Heart right ventricle (tissue), 16 donors: ENCODE data around the gene TRIM63. TPM values are rescaled to one million over a fixed set of nuclear protein-coding genes. Genes with fewer than 3 reads are reported as not detected.

ENCODE experiments used
- ATAC-seq, 8 donors: fragments of 200-7000 bp; cut with Tn5 transposase; one replicate each; pipeline ENCODE4 v1.9.1; 2020; ENCODE audit warnings: mild to moderate bottlenecking in 8 of 8, moderate library complexity in 8 of 8, moderate number of reproducible peaks in 1 of 8
- DNase-seq, 2 donors: peaks; one replicate each; pipeline ENCODE4 v3.0.0-alpha.2; 2020
- H3K27ac ChIP-seq, 10 donors: fragments of 200-600 bp; sonication (generic) in 2 of 10; one replicate each; pipeline versions ENCODE4 v1.5.0 to v1.8.0; 2020 to 2022; ENCODE audit warnings: mild to moderate bottlenecking in 3 of 10
- H3K27me3 ChIP-seq, 7 donors: fragments of 200-600 bp; one replicate each; pipeline ENCODE4 v1.8.0; 2021 to 2022; ENCODE audit warnings: mild to moderate bottlenecking in 2 of 7
- H3K36me3 ChIP-seq, 9 donors: fragments of 200-600 bp; sonication (generic) in 1 of 9; one replicate each; pipeline versions ENCODE4 v1.5.0 to v1.8.0; 2020 to 2022; ENCODE audit warnings: mild to moderate bottlenecking in 2 of 9
- H3K4me1 ChIP-seq, 9 donors: fragments of 200-600 bp; sonication (generic) in 1 of 9; one replicate each; pipeline versions ENCODE4 v1.5.0 to v1.8.0; 2020 to 2022; ENCODE audit warnings: mild to moderate bottlenecking in 4 of 9
- H3K4me3 ChIP-seq, 10 donors: fragments of 200-600 bp; sonication (generic) in 2 of 10; one replicate each; pipeline versions ENCODE4 v1.5.0 to v1.8.0; 2020 to 2022; ENCODE audit warnings: mild to moderate bottlenecking in 7 of 10, moderate library complexity in 2 of 10
- H3K9me3 ChIP-seq, 11 donors: fragments of 200-600 bp in 10 of 11; sonication (generic) in 2 of 11; one replicate each; pipeline versions ENCODE4 v1.5.0 to v1.8.0; 2013 to 2022; ENCODE audit warnings: mild to moderate bottlenecking in 2 of 11, control low read depth in 1 of 11, moderate library complexity in 1 of 11
- WGBS, 2 donors: extraction: QIAGEN DNeasy Blood & Tissue Kit; methylation state at CpG; one replicate each; pipeline ENCODE4 v1.1.7; 2013; ENCODE audit warnings: inconsistent platforms in 1 of 2; 5-methylcytosine and 5-hydroxymethylcytosine counted together
- intact Hi-C, 10 donors: fragments of 100-400 bp; cut with DNase I; formaldehyde crosslinking; loops; one replicate each; pipeline versions ENCODE4 v1.11.1 to v1.14.2; 2022
- polyA plus RNA-seq, 2 donors: library from polyadenylated mRNA; stranded (reverse); fragments of 200-250 nt; gene quantifications; one replicate each; pipeline ENCODE4 v1.2.3, GENCODE V29; 2013
- total RNA-seq, 10 donors: library from RNA; stranded (reverse); fragmentation: NEBNext Ultra II Directional in 3 of 10; extraction: Animal tissue kit (Norgen Biotek cat#: 25700) in 3 of 10; gene quantifications; one replicate each; pipeline versions ENCODE4 v1.2.1 to v1.2.4, GENCODE V29; 2021 to 2023
- TF ChIP-seq, protein P1 (sequence below), 9 donors: fragments of 200-600 bp; sonication (generic) in 2 of 9; IDR thresholded peaks; one replicate each; pipeline versions ENCODE4 v1.5.0 to v1.8.0; 2021 to 2022; ENCODE audit warnings: antibody characterized with exemption in 9 of 9, mild to moderate bottlenecking in 5 of 9, moderate library complexity in 1 of 9
- donor health status: Arrhythmogenic right ventricular cardiomyopathy.
- donor health status: ischemic (EF 13 %, LVEDD 7.1; RV severe dilation, severe dysfunction).
- donor health status: healthy with polysubstance abuse.
- donor health status: DM: no; HTN: yes; CAD: no.
- donor health status: DM: no; HTN: no; CAD: no.
- donor health status: ischemic (EF 25% LVEDD 6.9; RV normal size, moderate dysfunction).
- donor health status: ischemic (EF 25% LVEDD 5.7; RV mildly dilated, moderate dysfunction).
- donor health status: healthy.
- donor health status: DM: yes; HTN: yes; CAD: no.
- donor health status: Ischemic cardiomyopathy.
- donor health status: ischemic (EF 35%, LVEDD 5.7; RV mildly dilated, moderate dysfunction).
- donor health status: nonischemic (EF 11% LVEDD 7.7; RV severe dilation, severe dysfunction).
- donor health status: DM: yes; HTN: yes; CAD: no.
- donor health status: PGD.
- donor health status: ischemic (EF 29% LVEDD 5.4; RV normal size, mild dysfunction).
- donor health status: nonischemic (EF 23%, LVEDD 6.1; RV moderate dilation, normal function).

Gene TRIM63
- total and polyA plus RNA-seq, 12 donors, result 191 to 415 (median 222) TPM

DNA sequence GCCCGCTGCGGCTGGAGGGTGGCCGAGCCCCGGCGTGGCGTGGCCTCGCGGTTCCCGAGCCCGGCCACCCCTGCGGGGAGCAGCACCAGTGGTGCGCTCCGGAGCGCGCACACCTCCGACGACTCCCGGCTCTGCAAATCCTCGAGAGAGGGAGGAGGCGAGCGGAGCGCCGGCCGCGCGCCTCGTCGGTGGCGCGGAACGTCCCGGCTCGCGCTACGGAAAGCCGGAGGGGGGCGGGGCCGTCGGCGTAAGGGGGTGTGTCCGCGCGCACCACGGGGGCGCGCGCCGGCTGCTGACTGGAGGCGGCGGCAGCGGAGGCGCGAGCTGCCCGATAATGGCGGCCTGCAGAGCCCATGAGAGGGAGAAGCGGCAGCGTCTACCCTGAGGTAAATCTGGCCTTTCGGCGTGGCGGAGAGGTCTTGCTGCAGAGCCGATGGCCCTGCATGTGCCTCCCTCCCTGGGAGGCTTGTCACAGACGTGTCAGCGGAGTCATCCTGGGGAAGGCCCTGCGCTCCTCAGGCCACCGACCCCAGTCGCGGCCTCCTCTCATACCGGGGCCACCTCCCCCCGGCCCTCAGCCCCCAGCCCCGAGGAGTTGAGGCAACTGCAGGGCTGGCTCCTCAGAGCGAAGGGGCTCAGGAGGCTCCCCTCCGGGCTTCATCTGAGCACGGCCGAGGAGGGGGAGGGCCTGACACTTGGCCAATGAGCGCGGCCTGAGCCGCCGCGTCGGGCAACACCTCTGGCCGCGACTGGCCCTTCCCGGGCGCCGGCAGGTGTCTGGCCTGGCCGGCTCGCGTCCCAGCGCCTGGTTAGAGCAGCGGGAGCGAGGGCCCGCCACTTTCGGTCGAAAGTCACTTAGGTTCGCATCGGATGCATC, 44.3 kb upstream of the TRIM63 start, which contains the start of gene PDIK1L:
Gene PDIK1L (plus strand): TSS at position 295 of the 877 bp plus-strand sequence. CDS start 2,485 bp downstream, outside the sequence.
- H3K4me3 ChIP-seq, result peak within 1 kb of the TSS; percentile 79 to 100 (median 97)
- H3K27me3 ChIP-seq, result no peaks in the 10 kb centered on the region
- peak within 1 kb of the TSS; percentile 80 to 100 (median 97) for H3K27ac ChIP-seq
- TF ChIP-seq, protein P1, sequence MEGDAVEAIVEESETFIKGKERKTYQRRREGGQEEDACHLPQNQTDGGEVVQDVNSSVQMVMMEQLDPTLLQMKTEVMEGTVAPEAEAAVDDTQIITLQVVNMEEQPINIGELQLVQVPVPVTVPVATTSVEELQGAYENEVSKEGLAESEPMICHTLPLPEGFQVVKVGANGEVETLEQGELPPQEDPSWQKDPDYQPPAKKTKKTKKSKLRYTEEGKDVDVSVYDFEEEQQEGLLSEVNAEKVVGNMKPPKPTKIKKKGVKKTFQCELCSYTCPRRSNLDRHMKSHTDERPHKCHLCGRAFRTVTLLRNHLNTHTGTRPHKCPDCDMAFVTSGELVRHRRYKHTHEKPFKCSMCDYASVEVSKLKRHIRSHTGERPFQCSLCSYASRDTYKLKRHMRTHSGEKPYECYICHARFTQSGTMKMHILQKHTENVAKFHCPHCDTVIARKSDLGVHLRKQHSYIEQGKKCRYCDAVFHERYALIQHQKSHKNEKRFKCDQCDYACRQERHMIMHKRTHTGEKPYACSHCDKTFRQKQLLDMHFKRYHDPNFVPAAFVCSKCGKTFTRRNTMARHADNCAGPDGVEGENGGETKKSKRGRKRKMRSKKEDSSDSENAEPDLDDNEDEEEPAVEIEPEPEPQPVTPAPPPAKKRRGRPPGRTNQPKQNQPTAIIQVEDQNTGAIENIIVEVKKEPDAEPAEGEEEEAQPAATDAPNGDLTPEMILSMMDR (IDR thresholded peaks at IDR 0.05), result peak in 1 of 9 donors; percentile 8
- ATAC-seq (peak; percentile 92 to 96 (median 95)), DNase-seq (peak; percentile 92 to 95)
- peaks cover 6 to 44% (median 34%) of the 10 kb centered on the region in 9 donors for H3K4me1 ChIP-seq
- H3K9me3 ChIP-seq, result no peaks in the 10 kb centered on the region
- 0 to 1% methylated on average over 65 to 96 of the region's 96 CpGs for WGBS, 2 donors
- intact Hi-C loops, result loop anchor here in 6 of 10 donors (1.0 to 10.0 kb wide), 7 partner anchors 36 to 123 kb away; partner anchors contain the start of genes C1orf232 (in 1 of the 6), CEP85 (in 1 of the 6), FAM110D (in 1 of the 6) and ZNF593 (in 1 of the 6)
- H3K36me3 ChIP-seq, result peaks cover 0 to 28% (median 7%) of the 10 kb centered on the region in 9 donors

DNA sequence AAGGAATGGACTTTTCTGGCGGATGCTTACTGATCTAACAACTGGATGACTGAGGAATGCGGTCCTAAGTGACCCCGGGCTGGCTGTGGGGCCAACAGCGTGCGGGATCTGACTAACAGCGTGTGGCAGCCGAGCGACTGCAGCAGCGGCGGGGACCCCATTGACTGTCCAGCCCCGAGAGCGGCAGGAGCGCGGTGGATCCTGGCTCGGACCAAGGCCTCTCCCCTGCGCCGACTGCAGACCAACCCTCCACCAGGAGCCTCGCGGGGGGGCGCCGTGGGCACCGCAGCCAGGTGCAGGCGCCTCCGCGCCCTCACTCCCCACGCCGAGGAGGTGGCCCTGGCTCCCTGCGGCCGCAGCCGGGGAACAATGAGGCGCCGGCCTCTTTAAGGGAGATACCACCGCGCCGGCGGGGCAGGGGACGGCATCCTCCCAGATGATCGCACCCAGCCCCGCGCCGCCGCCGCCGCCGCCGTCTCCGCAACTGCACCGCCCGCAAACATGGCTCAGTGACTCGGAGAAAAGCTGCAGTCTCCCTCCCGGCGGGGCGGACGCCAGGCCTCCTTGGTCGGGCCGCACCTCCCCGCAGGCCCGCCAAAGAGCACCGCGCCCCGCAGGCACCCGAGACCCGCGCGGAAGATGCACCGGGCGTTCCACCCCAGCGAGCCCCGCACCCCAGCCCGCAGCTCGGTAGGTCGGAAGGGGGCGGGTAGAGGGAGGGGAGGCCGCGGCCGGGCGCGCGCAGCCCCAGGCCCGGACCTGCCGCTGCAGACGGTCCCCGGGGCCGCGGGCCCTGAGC, 43.5 kb upstream of the TRIM63 start:
- peak; percentile 61 to 73 (median 68) for ATAC-seq
- Histone ChIP-seq H3K9me3 (no peaks in the 10 kb centered on the region), H3K27me3 (no peaks in the 10 kb centered on the region), H3K4me1 (peaks cover 6 to 44% (median 34%) of the 10 kb centered on the region in 9 donors), H3K4me3 (peak overlapping the region; percentile 79 to 100 (median 96)), H3K27ac (peak overlapping the region; percentile 80 to 100 (median 97)), H3K36me3 (peaks cover 0 to 19% (median 7%) of the 10 kb centered on the region in 9 donors)
- TF ChIP-seq, protein P1 (IDR thresholded peaks at IDR 0.05), result peak in 1 of 9 donors; percentile 14
- DNase-seq, result peak; percentile 73 to 79
- 0% methylated on average over 68 to 85 of the region's 85 CpGs for WGBS, 2 donors
- intact Hi-C loops, result loop anchor here in 6 of 10 donors (1.0 to 10.0 kb wide), 7 partner anchors 36 to 124 kb away; partner anchors contain the start of genes C1orf232 (in 1 of the 6), CEP85 (in 1 of the 6), FAM110D (in 1 of the 6) and ZNF593 (in 1 of the 6)

- Histone ChIP-seq H3K4me3 (peak overlapping the region in 1 of 10 donors; percentile 100), H3K4me1 (peaks cover 6 to 42% (median 35%) of the 10 kb centered on the region in 9 donors), H3K27me3 (no peaks in the 10 kb centered on the region), H3K9me3 (no peaks in the 10 kb centered on the region), H3K27ac (peak overlapping the region in 1 of 10 donors; percentile 94), H3K36me3 (peaks cover 0 to 5% (median 0%) of the 10 kb centered on the region in 9 donors)
- 89 to 94% methylated on average over 5 of the region's 5 CpGs for WGBS, 2 donors
- DNase-seq (no peak), ATAC-seq (no peak)
- intact Hi-C loops, result loop anchor here (2.0 to 10.0 kb wide), 13 partner anchors 38 to 305 kb away; partner anchors contain the start of genes CEP85 (in 4 of the 10), C1orf232 (in 2 of the 10), LIN28A (in 2 of the 10) and ZNF593 (in 2 of the 10)
- TF ChIP-seq, protein P1 (IDR thresholded peaks at IDR 0.05), result no peak
Measured at GRCh38 chr1:26109229-26110164, 42.1 kb upstream of the TRIM63 start.
